ENCODE results near the gene PPM1H.
"Not testable (repeated sequence)": the region's sequence is repeated elsewhere in the genome, so short reads cannot be mapped to it uniquely, and the experiment has no call there.

- not testable (repeated sequence) for TF ChIP-seq EZH2 (IDR thresholded peaks at IDR 0.05; ENCODE audit: borderline replicate concordance, low read length); CTCF (IDR thresholded peaks at IDR 0.05; ENCODE audit: low read length)
These were observed 30.3 kb upstream of the PPM1H start for GRCh38 chr12:62965242-62965641.

All from OCI-LY1 (cell line).